Mammary epithelial cell (primary cell): Measurements from ENCODE around the gene MAPKAPK3.

Source experiments
- CTCF ChIP-seq, 2 donors: IDR thresholded peaks in 1 of 2; conservative IDR thresholded peaks in 1 of 2; 2 replicates each; pipeline ENCODE4 v1.5.1; 2011 to 2012; ENCODE audit warnings: inconsistent platforms in 2 of 2, low read length in 2 of 2, mild to moderate bottlenecking in 2 of 2, control low read depth in 1 of 2, low read depth in 1 of 2; ENCODE audit not compliant: insufficient read depth in 1 of 2; ENCODE audit errors: extremely low read depth in 1 of 2
- EZH2 ChIP-seq: IDR thresholded peaks from 2 replicates; pipeline ENCODE4 v1.6.1; 2012; ENCODE audit warnings: low read length, inconsistent platforms, borderline replicate concordance

GRCh38 chr3:50600141-50600753 is 16.7 kb upstream of the MAPKAPK3 start:
- TF ChIP-seq CTCF (conservative IDR thresholded peaks at IDR 0.05 in 1 of 2, IDR thresholded peaks at IDR 0.05 in 1 of 2; ENCODE audit: extremely low read depth in 1 of 2, insufficient read depth in 1 of 2, low read depth in 1 of 2, low read length in 2 of 2) = no peak
- no peak for TF ChIP-seq EZH2
